Measurements from ENCODE around the gene BCAS1. TPM values are rescaled to one million over a fixed set of nuclear protein-coding genes. Genes with fewer than 3 reads are reported as not detected.

The BCAS1 gene
- total RNA-seq, result 100 to 1,000 TPM in 2 of 3 donors, 10 to 100 TPM in 1; 39.4 to 191 (median 101) TPM
- long read RNA-seq, donor 1, transcript BCAS1-202 (12 exons, 3,303 nt), result major isoform, 42 of 64 reads
- long read RNA-seq, donor 1, partial matches to known transcripts, result 13 of 64 reads
- long read RNA-seq, donor 1, other reads (novel, unspliced or antisense), result 9 of 64 reads
- long read RNA-seq, donor 2, transcript BCAS1-202 (12 exons, 3,303 nt), result major isoform, 45 of 88 reads
- long read RNA-seq, donor 2, partial matches to known transcripts, result 27 of 88 reads
- long read RNA-seq, donor 2, other reads (novel, unspliced or antisense), result 15 of 88 reads

GRCh38 chr20:54070187-54070987, at the start of gene BCAS1:
BCAS1 (minus strand) TSS chr20:54070594; CDS start chr20:54058718, 11,876 bp downstream.
- intact Hi-C loops (cut with DNase I, micrococcal nuclease), result no loop called here
- TF ChIP-seq CTCF (IDR thresholded peaks at IDR 0.05), result no peak
- Histone ChIP-seq H3K4me3 (peak within 1 kb of the TSS; percentile 14), H3K36me3 (ENCODE audit: low read depth) (no peaks in the 10 kb centered on the region), H3K9me3 (no peaks in the 10 kb centered on the region), H3K4me1 (ENCODE audit: low read depth) (peaks cover 20% of the 10 kb centered on the region)
- ATAC-seq (peak; percentile 82), DNase-seq (peak; percentile 86 to 88 (median 87))

- ATAC-seq, result no peak
- no peaks in the 10 kb centered on the region for H3K36me3 ChIP-seq (ENCODE audit: low read depth)
- intact Hi-C loops (cut with DNase I, micrococcal nuclease), result no loop called here
- TF ChIP-seq CTCF (IDR thresholded peaks at IDR 0.05), result no peak
- peaks cover 9% of the 10 kb centered on the region for H3K4me1 ChIP-seq (ENCODE audit: low read depth)
- no peaks in the 10 kb centered on the region for H3K9me3 ChIP-seq
- no peak for DNase-seq
- H3K4me3 ChIP-seq, result no peak overlapping the region
Observed at GRCh38 chr20:54119744-54120143, 49.4 kb upstream of the BCAS1 start.

GRCh38 chr20:54118220-54119001, 48.0 kb upstream of the BCAS1 start:
- DNase-seq, result no peak
- ATAC-seq, result no peak
- Histone ChIP-seq H3K4me3 (no peak overlapping the region), H3K4me1 (ENCODE audit: low read depth) (peaks cover 10% of the 10 kb centered on the region), H3K9me3 (no peaks in the 10 kb centered on the region), H3K36me3 (ENCODE audit: low read depth) (no peaks in the 10 kb centered on the region)
- no peak for TF ChIP-seq CTCF (IDR thresholded peaks at IDR 0.05)
- intact Hi-C loops (cut with DNase I, micrococcal nuclease), result no loop called here

GRCh38 chr20:54116550-54117235, 46.3 kb upstream of the BCAS1 start:
- no peak for TF ChIP-seq CTCF (IDR thresholded peaks at IDR 0.05)
- no peaks in the 10 kb centered on the region for H3K36me3 ChIP-seq (ENCODE audit: low read depth)
- intact Hi-C loops (cut with DNase I, micrococcal nuclease), result no loop called here
- peaks cover 15% of the 10 kb centered on the region for H3K4me1 ChIP-seq (ENCODE audit: low read depth)
- ATAC-seq (no peak), DNase-seq (peak in 1 of 3 donors; percentile 26)
- no peaks in the 10 kb centered on the region for H3K9me3 ChIP-seq
- no peak overlapping the region for H3K4me3 ChIP-seq
